NCI-H187 (cell line): Measurements from ENCODE around the gene RPS8.
"Not testable (repeated sequence)": the region's sequence is repeated elsewhere in the genome, so short reads cannot be mapped to it uniquely, and the experiment has no call there.

ENCODE experiments used
- DNase-seq, 2 experiments: peaks; one replicate each; lab custom pipeline; 2025; lab: John Stamatoyannopoulos, UW

The RPS8 gene

DNA sequence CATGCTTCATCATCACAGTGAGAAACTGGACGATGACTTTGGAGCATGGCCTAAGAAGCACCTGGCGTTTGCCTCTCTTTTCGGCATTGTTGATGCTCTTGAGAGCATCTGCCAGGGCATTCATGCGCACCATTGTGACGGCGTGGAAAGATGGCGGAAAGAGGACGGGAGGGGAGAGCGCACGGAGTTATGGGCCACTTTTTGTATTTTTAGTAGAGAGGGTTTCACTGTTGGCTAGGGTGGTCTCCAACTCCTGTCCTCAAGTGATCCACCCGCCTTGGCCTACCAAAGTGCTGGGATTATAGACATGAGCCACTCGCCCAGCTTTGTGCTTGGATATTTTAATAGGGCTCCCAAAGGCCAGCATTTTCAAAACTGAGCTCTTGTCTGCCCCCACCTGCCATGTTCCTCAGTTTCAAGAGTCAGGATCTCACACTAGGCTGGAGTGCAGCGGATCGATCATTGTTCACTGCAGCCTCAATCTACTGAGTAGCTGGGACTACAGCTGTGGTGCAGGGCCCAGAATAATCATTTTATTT is 5.3 kb downstream of the RPS8 start:
- DNase-seq: no peak

DNA sequence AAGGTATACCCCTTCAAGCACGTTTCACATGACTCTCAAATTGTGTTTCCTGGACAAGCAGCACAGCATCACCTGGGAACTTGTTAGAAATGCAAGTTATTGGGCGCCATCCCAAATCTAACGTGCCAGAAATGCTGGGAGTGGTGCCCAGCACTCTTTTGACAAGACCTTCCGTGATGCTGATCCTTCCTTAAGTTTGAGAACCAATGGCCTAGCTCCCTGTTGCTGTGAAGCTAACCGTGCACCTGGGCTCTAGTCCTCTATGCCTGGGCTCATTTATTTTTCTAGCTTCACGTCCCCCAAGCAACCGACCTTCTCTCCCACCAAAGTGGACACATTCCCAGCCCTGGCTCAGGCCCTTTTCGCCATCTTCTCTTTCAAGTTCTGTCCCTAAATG is 8.4 kb downstream of the RPS8 start:
- DNase-seq: no peak

DNA sequence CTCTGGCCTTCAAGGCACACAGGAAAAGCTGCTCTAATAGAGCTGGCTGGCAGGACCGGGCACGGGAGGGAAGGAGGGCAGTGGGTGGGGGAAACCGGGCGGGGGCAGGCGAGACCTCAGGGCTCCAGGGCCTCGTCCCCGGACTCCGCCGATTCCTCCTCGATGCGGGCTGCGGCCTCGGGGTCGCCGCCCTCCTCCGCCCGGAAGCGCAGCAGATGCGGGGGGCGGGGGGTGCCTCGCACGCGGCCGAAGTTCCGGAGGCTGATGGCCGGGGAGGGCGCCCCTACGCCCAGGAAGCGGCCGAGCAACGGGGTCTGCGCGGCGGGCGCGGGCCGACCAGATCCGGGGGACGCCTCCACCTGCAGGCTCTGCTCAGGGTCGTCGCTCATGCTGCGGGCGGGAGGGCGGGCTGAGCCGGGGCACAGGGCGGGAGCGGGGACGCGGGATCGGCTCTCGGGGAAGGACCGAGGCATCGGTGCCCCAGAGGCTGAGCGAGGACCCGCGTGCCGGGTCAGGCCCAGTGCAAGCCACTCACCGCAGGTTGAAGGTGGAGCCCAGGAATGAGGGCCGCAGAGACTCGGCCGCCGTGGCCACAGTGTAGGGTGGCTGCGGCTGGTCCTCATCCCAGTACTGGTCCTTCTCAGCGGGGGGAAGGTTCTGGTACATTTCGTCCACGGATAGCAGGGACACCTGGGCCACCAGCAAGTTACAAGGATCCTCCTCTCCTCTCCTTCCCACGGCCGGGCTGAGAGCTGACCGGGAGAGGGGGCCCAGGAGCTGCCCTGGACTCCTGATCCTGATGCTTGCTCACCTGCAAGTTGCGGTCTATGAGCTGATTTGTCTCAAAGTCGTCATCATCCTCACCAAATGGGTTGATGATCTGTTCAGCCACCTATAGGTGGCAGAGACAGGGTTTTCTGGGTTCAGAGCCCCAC is 9.0 kb downstream of the RPS8 start:
- DNase-seq: no peak

DNA sequence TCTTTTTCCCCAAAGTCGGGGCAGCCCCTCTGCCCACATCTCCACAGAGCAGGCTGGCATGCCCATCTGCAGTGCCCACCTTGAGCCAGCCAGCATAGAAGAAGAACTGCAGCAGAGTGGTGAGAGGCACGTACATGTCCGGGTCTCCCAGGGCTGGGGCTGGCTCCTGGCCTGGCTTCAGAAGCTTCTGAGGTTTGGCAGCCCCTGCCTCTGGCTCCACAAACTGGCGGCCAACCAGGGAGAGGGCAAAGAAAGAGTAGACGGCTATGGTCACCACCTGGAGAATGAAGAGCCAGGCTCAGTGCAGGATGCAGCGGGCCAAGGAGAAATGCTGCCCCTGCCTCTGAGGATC is 9.7 kb downstream of the RPS8 start:
- DNase-seq: no peak

DNA sequence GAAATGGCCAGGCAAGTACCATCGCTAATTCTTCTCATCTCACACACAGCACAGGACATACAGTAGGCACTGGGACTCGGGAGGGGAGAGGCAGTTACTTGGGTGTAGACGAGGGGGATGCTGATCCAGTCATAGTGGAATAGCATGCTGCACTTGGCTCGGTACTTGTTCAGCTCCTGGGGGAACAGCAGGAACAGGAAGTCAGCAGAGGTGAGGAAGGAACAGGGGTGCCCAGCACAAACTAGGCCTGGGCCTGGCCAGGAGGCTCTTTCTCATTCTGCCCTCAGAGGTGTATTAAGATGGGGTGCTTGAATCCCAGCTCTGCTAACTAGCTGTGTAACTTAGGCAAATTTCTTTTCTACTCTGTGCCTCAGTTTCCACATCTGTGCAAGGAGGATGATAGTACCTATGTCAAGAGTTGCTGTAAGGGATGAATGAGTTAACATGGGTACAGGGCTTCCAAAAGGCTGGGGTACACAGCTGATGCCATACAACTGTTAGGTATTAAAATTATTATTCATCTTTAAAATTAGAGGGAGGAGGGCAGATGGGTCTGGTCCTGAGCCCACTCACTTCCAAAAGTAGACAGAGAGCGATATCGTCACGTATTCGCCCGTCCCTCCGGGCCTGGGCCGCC is 10.3 kb downstream of the RPS8 start:
- no peak for DNase-seq

DNA sequence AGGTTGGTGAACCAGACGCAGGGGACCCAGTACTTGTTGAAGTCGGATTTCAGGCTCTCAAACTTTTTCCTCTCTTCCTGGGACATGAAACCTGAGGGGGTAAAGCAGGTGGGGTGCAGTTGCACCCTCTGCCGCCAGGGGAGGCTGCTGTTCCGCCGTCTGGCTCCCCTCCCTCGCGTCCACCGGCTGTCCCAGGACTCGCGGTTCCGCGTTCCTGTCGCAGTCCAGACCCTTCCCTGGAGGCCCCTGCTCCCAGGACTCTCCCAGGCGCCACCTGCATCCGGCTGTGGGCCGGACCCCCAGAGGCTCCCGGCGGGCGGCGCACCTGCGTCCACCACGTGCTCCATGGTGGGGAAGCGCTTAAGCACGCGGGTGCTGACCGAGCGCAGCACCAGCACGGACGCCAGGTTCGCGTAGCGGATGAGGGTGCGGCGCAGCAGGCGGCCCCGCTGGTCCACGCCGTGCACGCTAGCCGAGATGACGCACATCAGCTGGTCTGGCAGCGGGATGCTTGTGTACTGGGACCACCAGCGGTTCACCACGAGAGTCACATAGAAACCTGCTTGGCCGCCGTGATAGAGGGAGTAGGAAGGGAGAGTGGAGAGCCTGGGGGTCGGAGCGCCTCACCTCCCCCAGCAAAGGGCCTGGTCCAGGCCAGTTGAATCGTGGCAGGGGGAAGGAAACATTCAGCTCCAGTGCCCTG is 10.9 kb downstream of the RPS8 start:
- no peak for DNase-seq

DNA sequence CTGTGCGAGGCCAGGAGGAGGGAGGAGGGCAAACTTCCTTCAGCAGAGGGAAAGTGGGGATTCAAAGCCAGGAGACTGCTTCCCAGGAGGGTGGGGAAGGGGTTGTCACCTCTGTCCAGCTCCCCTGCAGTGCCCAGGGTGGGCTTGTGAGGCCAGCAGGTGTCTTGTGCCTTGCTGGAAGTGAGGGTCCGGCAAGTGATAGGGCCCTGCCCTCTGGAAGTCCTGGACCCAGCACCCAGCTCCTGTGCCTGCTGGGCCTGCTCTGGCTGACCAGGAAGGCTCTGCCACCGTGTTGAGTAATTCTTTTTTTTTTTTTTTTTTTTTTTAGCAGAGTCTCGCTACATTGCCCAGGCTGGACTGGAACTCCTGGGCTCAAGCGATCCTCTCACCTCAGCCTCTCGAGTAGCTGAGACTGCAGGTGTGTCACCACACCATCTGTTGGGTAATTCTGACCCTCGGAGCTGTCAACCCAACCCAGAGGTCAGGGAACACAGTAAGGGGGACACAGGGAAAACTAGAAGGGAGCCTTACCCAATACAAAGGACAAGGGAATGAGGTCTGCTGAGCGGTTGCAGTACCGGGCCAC is 11.6 kb downstream of the RPS8 start:
- DNase-seq: no peak

DNA sequence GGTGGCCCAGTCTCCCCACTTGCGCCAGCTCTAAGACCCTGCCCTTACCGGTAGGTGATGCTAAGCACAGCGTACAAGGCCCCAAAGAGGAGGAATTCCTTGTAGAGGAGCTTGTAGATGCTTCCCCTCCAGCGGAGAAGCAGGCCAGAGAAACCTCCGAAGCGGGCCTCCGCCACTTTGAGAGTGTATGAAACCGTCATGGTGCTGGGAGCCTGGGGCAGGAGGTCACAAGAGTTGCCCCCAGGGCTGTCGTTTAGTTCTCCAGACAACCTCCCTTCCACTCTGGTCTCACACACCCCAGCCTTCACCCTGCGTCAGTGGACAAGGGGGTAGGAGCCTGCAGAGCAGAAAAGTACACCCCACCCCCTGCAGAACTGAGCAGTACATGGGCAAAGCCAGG is 12.2 kb downstream of the RPS8 start:
- no peak for DNase-seq

DNA sequence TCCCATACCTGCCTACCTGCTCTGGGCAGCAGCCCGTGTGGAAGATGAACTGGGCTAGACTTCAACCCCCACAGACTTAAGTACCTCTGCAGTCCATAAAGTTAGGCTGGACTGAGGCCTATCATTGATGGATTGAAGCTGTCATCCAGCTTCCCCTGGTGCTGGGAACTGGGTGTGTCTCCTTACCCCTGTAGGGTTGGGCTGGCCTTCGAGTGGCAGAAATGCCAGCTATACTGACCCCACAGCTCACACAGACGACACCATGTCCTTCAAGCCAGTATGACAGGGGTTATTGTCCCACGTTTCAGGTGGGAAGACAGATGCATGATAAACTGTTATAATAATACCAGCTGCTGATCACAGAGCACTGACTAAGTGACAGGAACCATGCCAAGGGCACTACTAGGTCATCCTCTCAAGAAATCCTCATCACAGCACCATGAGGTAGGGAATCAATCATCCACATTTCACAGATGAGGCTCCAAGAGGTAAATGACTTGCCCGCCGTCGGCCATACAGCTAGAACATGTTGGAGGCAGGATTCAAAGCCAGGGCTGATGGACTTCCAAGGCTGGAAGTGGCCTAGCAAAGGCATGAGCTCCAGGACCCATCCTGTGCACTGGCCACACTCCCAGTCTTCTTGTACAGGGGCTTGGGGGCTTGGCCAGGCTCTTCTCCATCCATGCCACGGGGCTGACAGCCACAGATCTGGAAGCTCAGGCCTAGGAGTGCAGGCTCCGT is 12.9 kb downstream of the RPS8 start, which contains the start of gene BEST4:
BEST4 (minus strand) TSS at position 51 of the 741 bp plus-strand sequence. CDS start 465 bp downstream, outside the sequence.
- no peak for DNase-seq

DNA sequence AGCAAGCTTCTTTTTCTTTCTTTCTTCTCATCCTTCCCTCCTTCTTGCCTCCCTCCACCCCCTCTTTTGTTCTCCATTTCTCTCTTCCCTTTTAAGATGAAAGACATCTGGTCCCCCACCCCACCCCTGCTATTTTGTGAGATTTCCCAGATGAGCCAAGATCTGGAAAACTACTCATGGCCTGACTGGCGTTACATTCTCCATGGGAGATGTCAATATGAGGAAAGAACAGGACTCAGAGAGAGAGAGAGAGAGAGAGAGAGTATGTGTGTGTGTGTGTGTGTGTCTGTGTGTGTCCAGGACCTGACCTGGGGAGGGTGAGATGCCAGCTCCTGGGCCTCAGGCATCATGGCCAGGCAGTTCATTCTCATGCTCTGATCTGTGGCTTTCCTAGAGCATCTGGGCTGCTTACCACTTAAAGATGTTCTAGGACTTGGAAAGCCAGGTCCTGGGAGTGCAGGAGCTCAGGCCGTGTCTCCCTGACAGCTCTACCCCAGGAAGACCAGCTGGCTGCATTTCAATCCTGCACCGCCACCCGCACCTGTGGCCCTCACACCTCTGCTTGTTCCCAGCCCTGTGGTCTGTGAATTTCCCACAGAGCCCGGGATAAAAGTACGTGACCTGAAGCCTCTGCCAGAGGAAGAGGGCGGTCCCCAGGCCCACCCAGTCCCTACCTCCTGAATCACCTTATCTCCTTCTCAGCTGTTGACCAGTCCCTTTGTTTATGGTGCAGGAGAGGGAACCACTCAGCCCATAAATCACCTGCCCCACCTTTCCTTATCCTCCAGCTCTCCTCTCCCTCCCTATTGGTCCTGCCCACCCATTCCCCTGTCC is 15.8 kb downstream of the RPS8 start:
- no peak for DNase-seq

DNA sequence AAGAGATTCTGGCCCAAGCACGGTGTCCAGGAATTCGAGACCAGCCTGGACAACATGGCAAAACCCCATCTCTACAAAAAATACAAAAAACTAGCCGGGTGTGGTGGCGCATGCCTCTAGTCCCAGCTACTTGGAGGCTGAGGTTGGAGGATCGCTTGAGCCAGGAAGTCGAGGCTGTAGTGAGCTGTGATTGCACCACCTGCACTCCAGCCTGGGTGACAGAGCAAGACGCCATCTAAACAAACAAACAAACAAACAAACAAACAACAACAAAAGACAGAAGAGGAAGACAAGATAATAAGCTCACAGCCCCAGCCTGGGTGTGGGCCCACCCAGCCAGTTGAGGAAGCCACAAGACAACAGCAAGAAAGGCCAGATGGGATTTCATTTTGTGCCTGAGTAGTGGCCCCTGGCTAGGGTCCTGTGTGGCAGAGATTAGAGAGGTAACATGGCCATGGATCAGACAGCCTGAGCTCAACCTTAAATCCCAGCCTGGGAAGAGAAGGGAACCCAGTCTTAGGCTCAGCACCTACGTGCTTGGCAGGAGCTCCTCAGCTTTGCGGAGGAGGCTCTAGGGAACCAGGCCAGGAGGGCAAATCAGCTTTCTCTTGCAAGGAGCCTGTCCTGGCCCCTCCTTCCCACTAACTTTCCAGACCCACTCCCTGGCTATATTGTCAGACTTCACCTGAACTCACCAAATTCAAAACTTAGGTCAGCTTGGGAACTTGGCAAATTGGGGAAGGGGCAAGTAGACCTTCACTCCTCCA is 17.6 kb downstream of the RPS8 start:
- no peak for DNase-seq

DNA sequence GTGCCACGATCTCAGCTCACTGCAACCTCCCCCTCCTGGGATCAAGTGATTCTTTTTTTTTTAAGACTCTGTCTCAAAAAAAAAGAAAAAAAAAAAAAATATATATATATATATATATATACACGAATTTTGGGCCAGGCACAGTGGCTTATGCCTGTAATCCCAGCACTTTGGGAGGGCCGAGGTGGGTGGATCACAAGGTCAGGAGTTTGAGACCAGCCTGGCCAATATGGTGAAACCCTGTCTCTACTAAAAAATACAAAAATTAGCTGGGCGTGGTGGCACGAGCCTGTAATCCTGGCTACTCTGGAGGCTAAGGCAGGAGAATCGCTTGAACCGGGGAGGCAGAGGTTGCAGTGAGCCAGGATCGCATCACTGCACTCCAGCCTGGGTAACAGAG is 22.5 kb downstream of the RPS8 start:
- not testable (repeated sequence) for DNase-seq

DNA sequence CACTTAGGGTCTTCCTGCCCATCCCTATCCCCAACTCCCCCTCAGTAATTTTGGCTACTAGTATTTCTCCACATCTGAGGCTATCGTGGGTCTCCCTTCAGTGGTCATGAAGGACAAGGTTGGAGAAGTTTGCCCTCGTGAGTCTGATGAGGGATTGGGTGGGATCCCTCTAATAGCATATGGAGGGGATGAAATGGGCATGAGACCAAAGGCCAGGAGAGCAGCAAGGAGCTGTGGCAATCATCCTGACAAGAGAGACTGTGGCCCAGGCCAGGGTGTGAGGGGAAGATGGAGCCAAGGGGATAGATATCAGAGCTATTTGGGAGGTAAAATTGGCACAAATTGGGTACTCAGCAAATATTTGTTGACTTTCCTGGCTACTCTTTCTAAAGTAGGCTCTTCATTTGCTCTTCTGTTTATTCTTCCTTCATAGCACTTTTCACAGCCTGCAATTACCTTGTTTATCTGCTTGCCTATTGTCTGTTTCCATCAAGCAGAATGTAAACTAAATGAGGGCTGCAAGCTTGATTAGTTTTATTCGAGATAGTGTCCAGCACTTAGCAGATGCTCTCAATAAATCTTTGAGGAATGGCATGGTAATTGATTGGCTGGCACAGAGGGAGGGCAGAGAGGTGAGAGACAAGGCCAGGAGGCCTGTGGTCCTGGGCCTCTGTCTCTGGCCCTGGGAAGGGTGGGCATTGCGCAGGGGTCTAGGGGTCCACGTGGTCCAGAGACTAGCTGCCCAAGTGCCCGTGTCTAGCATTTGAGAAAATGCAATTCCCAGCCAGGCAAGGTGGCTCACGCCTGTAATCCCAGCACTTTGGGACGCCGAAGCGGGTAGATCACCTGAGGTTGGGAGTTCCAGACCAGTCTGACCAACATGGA is 23.4 kb downstream of the RPS8 start:
- DNase-seq: no peak

DNA sequence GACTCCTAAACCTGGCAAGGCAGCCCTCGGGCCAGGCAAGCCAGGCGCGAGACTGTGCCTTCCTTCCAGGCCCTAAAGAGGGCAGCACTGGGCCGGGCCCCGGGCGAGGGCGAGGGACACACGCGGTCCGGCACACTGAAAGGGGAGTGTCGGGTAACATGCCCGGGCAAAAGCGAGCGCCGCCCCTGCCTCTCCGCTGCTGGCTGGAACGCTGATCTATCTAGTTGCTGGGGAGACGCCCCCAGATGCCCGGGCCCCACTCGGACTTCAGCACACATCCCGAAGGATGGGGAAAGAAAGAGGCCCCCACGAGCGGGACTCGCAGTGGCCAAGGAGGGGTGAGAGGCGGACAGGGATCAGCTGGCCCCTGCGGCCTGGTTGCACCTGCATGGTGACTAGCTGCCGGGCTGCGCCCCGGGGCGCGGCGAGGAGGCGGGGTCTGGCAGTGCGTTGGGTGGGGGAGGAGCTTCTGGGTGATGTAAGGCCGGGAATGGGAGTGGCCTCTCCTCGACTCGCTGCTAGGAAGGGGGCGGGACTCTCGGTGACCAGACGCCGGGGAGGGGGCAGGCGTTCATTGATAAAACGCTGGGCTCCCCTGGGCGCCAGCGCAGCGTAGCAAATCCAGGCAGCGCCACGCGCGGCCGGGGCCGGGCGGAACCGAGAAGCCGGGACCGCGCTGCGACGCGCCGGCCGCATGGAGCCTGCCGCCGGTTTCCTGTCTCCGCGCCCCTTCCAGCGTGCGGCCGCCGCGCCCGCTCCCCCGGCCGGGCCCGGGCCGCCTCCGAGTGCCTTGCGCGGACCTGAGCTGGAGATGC is 24.6 kb downstream of the RPS8 start, which contains the start of gene PLK3:
PLK3 (plus strand) TSS at position 608 of the 815 bp plus-strand sequence; CDS start at position 695, 87 bp downstream.
- DNase-seq: peak; percentile 95 to 96

DNA sequence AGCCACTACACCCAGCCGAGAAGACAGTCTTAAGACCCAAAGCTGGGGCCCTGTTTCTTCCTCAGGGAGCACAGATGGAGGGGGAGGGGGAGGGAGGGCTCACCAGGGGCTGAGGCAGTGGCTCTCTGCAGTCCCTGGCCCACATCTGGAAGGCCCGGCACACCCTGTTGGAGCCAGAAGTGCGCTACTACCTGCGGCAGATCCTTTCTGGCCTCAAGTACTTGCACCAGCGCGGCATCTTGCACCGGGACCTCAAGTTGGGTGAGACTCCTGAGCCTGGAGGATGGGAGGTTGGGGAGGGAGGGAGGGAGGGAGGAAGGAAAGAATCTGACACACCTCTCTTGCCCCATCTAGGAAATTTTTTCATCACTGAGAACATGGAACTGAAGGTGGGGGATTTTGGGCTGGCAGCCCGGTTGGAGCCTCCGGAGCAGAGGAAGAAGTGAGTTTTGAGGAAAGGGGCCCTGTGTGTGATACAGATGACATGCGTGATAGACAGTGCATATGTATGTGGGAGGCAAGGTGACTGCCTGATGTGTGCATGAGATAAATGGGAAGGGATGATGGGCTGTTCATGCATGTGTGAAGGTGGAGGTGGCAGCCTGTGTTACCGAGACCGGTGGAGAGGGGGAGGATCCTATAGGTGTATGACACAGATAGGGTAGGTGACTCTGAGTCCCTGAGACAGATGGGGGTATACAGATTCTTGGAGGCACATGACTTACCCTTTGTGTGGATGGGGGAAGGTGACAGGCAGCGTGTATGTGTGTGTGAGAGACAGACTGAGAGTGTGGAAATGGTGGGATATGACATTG is 26.4 kb downstream of the RPS8 start:
- no peak for DNase-seq

DNA sequence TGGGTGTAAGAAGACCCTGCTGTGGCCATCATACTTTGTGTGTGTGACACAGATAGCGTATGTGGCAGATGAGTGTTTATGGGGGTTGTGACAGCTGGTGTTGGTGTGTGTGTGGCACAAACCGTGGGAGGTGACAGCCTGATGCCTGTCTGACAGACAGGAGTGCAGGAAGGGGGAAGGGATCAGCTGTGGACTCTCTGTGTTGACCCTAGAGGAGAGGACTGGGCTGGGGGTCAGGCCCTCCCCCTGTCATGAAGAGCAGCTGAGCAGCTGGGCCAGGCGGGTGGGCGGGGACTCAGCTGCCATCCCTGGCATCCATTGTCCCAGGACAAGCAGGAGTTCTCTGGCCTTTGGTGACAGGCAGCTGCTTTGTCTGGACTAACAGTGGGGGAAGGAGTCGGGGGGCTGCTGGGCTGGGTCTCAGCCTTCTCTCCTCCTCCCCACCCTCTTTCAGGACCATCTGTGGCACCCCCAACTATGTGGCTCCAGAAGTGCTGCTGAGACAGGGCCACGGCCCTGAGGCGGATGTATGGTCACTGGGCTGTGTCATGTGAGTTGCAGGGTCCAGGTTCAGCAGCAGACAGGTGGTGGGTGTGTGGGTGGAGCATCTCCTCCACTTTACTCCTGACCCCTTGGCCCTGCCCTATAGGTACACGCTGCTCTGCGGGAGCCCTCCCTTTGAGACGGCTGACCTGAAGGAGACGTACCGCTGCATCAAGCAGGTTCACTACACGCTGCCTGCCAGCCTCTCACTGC is 27.1 kb downstream of the RPS8 start:
- no peak for DNase-seq
